RCC 7860 (cell line): Measurements from ENCODE around the gene NEUROG3.
"Not testable (repeated sequence)": the region's sequence is repeated elsewhere in the genome, so short reads cannot be mapped to it uniquely, and the experiment has no call there.

ENCODE experiments used
- DNase-seq: peaks from one replicate; pipeline ENCODE4 v3.0.0-alpha.2; 2015; ENCODE audit warnings: low spot score
- FAIRE-seq: peaks from 2 replicates; lab custom pipeline; 2012; peaks lifted over from hg19 to GRCh38; lab: Jason Lieb, UNC

NEUROG3 gene

GRCh38 chr10:69572159-69573055, 815 bp downstream of the NEUROG3 start:
- no peak for DNase-seq
- FAIRE-seq, result no peak

DNA sequence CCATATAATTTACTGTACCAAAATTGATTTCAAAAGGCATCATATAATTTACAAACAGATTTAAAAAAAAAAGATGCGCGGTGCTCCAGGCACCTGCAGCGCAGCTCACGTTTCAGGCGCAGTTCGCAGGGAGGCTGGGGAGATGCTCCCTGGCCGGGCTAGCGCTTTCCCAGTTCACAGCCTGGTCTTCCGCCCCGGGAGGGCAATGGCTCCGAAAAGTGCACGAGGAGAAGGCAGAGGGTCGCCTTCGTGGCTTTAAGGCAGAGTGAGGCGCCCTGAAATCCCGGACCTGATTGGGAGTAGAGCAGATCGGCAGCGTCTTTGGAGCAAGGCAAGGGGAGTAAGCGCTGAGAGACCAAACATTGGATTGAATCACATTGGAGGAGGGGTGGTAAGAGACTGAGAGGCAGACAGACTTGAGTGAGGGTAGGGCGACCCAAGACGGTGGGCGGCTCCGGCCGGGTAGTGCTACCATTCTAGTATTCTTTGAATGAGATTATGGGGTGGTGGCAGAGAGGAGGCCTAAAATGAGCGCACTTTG, 1.5 kb downstream of the NEUROG3 start:
- no peak for DNase-seq
- no peak for FAIRE-seq

- FAIRE-seq, result no peak
These were observed 3.0 kb downstream of the NEUROG3 start for GRCh38 chr10:69570050-69570816.

DNA sequence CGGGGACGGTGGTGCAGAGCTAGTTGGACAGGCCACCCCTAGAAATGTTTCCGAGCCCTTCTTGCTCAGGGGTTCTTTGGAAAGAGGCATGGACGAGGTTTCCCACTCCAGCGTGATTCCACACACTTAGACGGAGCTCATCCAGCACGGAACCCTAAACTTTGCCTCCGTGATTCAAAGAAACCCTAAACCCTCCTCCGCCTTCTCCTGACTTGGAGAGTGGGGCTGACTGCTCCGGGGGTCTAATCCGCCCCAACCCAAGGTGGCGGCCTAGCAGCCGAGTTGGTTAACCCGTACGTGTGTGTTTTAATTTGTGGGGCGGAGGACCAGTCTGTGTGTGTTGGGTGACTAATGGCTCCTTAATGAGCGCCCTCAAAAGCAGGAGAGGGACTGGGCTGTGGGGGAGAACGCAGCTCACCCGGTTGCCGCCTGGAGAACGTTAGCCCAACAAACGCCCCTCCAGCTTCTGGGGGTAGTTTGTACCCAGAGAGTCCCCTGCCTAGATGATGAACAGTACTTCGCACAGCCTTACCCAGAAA, 3.8 kb downstream of the NEUROG3 start:
- DNase-seq (no peak), FAIRE-seq (no peak)

More at GRCh38 chr10:69570050-69570816, 3.0 kb downstream of the NEUROG3 start:
- DNase-seq, result no peak

DNA sequence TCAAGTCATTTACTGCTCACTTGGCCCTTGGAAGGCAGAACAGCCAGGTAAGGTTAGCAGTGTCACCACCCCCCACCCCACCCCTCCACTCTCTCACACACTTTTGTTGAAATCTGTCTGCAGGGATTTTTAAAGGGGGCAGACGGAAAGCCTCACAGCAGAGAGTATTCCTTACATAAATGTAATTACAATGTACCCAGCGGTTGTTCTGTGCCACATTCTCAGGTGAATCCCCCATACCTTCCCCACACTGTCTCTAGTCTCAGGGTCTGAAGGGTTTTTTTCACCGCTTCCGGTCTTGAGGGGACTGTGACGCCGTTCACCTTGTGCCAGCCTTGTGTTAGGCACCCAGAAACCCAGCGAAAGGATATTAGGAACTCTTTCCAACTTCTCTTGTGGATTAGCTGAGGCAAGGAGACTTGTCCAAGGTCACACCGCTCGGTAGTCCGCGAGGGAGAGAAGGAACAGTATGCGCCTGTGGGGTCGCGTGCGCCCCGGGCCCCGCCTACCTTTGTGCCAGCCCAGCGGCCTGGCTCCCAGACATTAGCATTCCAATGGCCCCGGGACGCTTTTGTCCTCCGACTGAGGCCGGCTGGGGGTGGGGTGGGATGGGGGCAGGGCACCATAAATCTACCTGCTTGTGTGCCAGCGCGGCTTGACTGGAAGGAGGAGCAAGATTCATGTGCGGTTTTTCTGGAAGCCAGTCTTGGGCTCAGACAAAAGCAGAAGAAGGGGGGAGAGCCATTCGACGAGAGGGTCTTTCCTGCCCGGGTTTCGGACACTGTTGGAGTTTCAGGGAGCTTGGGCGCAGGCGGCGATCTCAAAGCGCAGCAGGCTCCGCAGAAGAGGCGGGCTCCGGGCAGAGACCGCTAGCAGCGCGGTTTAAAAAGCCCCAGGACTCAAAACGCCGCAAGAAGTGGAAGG, 4.5 kb downstream of the NEUROG3 start:
- DNase-seq (no peak), FAIRE-seq (no peak)

DNA sequence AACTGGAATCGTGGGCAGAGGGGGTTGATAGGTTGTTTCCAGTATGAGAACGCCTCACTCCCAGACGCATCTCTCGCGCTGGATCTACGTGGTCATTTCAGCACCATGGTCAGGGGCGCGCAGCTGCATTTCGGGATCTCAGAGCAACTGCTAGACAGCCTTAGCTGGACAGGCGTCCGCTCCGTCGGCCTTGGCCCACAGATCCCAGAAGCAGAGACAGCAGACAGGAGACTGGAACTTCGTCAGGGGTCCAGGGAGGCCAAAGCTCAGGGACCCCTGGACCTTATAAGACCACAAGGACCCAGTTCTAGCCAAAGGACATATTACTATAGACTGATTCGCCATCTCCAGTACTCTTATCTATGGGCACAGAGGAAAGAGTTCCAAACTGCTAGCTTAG, 5.3 kb downstream of the NEUROG3 start:
- DNase-seq (no peak), FAIRE-seq (no peak)

GRCh38 chr10:69562731-69563254, 10.4 kb downstream of the NEUROG3 start:
- FAIRE-seq (no peak), DNase-seq (no peak)

DNA sequence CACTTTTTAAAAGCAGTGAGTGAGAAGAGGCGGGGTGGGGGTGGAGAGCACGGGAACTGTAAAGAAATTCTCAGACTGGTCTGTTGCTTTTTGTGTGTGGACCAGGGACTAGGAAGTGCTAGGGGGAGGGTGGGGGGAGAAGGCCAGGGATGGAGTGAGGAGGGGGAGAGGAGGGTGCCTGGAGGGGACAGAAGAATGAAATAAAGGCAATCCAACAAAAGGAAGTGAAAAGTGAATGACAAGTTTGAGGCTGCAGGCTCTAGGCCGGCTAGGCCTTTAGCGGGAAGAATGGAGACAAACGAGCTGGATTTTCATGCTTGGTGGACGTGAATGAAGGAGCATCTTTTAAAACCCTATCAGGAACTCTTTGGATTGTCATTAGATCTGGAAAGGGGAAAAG, 13.7 kb downstream of the NEUROG3 start:
- no peak for FAIRE-seq
- no peak for DNase-seq

GRCh38 chr10:69558559-69558958, 14.7 kb downstream of the NEUROG3 start:
- FAIRE-seq, result no peak
- DNase-seq, result no peak

DNA sequence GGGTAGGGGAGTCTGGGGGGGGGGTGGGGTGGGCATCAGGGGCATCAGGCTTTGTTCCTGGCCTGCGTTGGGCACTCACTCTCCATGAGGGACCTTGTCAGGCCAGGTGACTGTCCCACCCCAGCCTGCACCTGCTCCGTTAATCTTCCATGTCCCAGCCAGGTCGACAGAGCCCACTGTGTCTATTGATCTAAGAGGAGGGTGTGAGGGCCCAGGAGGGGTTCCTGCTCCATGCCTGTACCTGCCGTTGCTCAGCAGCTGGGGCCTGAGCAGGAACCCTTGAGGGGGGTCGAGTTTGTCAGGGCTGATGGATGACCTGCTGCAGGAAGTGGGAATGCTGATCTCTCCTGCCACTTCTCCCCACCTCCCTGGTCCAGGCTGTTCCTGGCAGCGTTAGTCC, 18.6 kb downstream of the NEUROG3 start:
- FAIRE-seq, result no peak

GRCh38 chr10:69553328-69553727, 19.9 kb downstream of the NEUROG3 start:
- no peak for DNase-seq
- FAIRE-seq, result no peak

More for the DNA sequence above, 18.6 kb downstream of the NEUROG3 start:
- DNase-seq, result no peak

DNA sequence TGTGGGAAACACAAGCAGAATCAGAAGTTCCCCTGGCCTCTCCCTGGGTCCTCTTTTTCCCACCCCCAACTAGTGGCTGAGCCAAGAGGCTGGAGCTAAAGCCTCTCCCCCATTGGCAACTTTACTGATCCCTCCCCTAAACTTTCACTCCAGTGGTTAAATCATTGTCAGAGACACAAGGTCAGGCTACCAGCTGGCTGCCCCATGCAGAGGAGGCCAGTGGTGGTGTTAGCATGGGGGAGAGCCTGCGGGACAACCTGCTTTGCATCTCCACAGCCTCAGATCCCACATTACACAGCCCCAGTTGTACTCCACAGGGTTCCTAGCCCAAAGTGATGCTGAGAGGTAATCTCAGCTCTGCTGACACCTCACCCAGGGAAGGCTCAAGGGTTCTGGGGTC, 21.0 kb downstream of the NEUROG3 start:
- no peak for FAIRE-seq
- DNase-seq, result no peak

DNA sequence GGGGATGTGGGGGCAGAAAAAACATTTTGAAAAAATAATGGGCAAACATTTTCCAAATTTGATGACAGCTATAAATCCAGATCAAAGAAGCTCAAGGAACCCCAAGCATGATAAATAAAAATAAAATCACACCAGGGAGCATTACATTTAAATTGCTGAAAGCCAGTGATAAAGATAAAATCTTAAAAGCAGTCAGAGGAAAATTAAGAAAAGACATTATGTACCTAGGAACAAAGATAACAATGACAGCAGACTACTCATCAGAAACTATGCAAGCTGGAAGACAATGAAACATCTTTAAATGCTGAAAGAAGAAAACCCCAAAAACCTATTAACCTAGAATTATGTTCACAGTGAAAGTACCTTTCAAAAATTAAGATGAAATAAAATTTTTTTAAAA, 23.3 kb downstream of the NEUROG3 start:
- FAIRE-seq (no peak), DNase-seq (no peak)

DNA sequence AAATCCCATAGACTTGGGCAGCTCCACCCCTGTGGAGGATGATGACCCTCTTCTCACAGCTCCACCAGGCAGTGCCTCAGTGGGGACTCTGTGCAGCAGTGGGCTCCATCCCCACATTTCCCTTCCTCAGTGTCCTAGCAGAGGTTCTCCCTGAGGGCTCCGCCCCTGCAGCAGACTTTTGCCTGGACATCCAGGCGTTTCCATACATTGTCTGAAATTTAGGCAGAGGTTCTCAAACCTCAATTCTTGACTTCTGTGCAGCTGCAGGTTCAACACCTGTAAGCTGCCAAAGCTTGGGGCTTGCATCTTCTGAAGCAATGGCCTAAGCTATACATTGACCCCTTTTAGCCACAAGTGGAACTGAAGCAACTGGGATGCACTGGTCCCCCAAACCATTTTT, 31.8 kb downstream of the NEUROG3 start:
- FAIRE-seq, result no peak
- DNase-seq, result no peak

DNA sequence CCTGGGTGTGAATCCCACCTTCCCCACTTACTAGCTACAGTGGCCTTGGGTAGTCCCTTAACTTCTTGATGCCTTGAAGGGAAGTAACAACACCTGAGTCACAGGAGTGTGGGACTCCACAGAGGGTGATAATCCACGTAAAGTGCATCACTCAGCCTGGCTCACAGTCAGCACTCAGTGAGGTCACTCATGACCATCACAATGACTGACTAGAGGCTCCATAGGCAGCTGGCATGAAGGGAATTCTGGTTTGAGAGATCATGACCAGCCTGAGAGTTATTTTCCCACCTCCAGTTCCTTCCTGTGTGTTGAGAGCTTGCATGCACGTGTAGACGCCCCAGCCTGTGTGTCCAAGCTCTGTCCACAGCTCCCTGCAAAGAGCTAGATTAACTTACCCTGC, 34.8 kb downstream of the NEUROG3 start:
- FAIRE-seq, result no peak
- DNase-seq, result no peak

- no peak for FAIRE-seq
- no peak for DNase-seq
These were observed 35.8 kb downstream of the NEUROG3 start for GRCh38 chr10:69537449-69537848.

- not testable (repeated sequence) for DNase-seq, FAIRE-seq
These were observed 36.7 kb downstream of the NEUROG3 start for GRCh38 chr10:69536521-69536920.

DNA sequence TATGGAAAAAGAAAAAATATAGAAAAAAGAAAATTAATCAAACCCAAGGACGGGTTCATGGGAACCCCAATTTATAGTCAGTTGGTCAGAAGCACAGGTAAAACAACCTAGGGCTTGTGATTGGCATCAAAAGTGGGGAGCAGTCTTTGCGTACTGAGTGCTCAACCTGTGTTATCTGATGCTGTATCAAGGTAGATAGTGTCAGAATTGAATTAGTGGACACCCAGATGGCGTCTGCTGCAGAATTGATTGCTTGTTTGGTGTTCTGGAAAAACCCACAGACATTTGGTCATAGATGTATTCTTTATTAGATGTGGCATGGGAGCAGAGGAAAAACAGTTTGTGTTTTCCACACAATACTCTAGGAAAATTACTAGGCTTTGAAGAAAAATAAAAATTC, 39.6 kb downstream of the NEUROG3 start:
- DNase-seq (no peak), FAIRE-seq (no peak)

- DNase-seq (no peak), FAIRE-seq (no peak)
These were observed 45.3 kb downstream of the NEUROG3 start for GRCh38 chr10:69527961-69528360.
